ENCODE results near the gene PYGL. TPM values are rescaled to one million over a fixed set of nuclear protein-coding genes. Genes with fewer than 3 reads are reported as not detected.

PYGL gene
- total RNA-seq, 1 experiment from 2014 or later = 23.0 TPM

DNA sequence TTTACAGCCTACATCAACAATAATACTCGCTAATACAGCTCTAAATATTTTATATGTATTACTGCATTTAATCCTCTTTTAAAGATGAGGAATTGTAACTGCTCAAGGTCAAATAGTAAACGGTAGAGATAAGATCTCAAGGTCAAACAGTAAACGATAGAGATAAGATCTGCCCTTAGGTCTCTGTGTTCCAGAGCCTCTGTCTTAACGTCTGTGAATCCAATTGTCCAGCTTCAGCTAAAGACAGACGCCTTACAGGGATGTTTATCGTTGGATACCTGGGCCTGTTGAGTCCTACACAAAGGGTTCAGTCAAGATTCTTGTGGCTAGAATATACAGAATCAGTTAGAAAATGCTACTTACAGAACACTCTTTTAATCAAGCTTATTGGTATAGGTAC lies 20.0 kb downstream of the PYGL start:
- no peak overlapping the region for H3K27ac ChIP-seq (ENCODE audit: low read length)
- no TSS peak for BruUV-seq (replicated peaks)
- intact Hi-C loops (cut with micrococcal nuclease; ENCODE audit: unreplicated experiment) (no loop called here), in situ Hi-C loops (cut with HindIII; ENCODE audit: low pct_unique_long_range_greater_than_20kb, low sequenced_read_pairs) (no loop called here)
- H3K27me3 ChIP-seq (ENCODE audit: control insufficient read depth, insufficient read depth, low read length) = no peaks in the 10 kb centered on the region
- ATAC-seq (no peak), DNase-seq (ENCODE audit: low read depth, low spot score) (no peak)
- ChIA-PET POLR2A (interaction anchor here (0.6 kb wide), 1 partner anchor 1906 kb away, joined by 10 read pairs; no protein-coding TSS in a partner anchor), CTCF (no interaction called here)
- no peaks in the 10 kb centered on the region; the same call in 1 of the 2 replicates for H3K36me3 ChIP-seq (ENCODE audit: control insufficient read depth, insufficient read depth, low read length)
- no peak for TF ChIP-seq SIN3A (IDR thresholded peaks at IDR 0.05; ENCODE audit: borderline replicate concordance, insufficient read depth, low read depth, low read length)
- TF ChIP-seq TCF7L2 (IDR thresholded peaks at IDR 0.05; ENCODE audit: low read depth, low read length) = no peak
- no peak for TF ChIP-seq POLR2AphosphoS5 (IDR thresholded peaks at IDR 0.05; ENCODE audit: low read depth, low read length)
- TF ChIP-seq, protein P1, sequence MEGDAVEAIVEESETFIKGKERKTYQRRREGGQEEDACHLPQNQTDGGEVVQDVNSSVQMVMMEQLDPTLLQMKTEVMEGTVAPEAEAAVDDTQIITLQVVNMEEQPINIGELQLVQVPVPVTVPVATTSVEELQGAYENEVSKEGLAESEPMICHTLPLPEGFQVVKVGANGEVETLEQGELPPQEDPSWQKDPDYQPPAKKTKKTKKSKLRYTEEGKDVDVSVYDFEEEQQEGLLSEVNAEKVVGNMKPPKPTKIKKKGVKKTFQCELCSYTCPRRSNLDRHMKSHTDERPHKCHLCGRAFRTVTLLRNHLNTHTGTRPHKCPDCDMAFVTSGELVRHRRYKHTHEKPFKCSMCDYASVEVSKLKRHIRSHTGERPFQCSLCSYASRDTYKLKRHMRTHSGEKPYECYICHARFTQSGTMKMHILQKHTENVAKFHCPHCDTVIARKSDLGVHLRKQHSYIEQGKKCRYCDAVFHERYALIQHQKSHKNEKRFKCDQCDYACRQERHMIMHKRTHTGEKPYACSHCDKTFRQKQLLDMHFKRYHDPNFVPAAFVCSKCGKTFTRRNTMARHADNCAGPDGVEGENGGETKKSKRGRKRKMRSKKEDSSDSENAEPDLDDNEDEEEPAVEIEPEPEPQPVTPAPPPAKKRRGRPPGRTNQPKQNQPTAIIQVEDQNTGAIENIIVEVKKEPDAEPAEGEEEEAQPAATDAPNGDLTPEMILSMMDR (IDR thresholded peaks at IDR 0.05) = no peak
- TF ChIP-seq, protein P2, sequence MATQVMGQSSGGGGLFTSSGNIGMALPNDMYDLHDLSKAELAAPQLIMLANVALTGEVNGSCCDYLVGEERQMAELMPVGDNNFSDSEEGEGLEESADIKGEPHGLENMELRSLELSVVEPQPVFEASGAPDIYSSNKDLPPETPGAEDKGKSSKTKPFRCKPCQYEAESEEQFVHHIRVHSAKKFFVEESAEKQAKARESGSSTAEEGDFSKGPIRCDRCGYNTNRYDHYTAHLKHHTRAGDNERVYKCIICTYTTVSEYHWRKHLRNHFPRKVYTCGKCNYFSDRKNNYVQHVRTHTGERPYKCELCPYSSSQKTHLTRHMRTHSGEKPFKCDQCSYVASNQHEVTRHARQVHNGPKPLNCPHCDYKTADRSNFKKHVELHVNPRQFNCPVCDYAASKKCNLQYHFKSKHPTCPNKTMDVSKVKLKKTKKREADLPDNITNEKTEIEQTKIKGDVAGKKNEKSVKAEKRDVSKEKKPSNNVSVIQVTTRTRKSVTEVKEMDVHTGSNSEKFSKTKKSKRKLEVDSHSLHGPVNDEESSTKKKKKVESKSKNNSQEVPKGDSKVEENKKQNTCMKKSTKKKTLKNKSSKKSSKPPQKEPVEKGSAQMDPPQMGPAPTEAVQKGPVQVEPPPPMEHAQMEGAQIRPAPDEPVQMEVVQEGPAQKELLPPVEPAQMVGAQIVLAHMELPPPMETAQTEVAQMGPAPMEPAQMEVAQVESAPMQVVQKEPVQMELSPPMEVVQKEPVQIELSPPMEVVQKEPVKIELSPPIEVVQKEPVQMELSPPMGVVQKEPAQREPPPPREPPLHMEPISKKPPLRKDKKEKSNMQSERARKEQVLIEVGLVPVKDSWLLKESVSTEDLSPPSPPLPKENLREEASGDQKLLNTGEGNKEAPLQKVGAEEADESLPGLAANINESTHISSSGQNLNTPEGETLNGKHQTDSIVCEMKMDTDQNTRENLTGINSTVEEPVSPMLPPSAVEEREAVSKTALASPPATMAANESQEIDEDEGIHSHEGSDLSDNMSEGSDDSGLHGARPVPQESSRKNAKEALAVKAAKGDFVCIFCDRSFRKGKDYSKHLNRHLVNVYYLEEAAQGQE (IDR thresholded peaks at IDR 0.05; ENCODE audit: insufficient read depth in 1 of 2, low read depth in 2 of 2, low read length in 1 of 2) = no peak
- no peaks in the 10 kb centered on the region for H3K4me1 ChIP-seq (ENCODE audit: control insufficient read depth, insufficient read depth, low read length)
- H3K9me3 ChIP-seq (ENCODE audit: control insufficient read depth, insufficient read depth, low read depth, low read length) = no peaks in the 10 kb centered on the region
- no peak overlapping the region for H3K4me3 ChIP-seq (ENCODE audit: low read depth in 2 of 2, low read length in 2 of 2)

DNA sequence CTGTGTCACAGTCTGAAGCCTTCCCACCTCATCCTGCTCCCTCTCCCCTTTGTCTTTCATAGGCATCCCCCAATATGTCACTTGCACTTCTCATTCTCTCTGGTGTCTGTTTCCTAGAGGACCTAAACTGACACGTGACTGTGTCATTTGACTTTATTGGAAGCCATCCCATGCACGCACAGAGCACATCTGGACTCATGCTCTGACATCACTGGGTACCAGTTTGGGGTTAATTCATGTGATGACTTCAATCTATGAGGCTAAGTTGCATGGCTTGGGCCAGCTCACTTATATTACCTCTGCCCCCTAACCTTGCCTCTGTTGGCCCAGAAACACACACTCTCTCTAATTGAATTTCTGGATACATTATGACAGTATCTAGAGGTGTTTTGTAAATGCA lies 21.5 kb downstream of the PYGL start:
- ChIA-PET CTCF (no interaction called here), POLR2A (no interaction called here)
- intact Hi-C loops (cut with micrococcal nuclease; ENCODE audit: unreplicated experiment) = no loop called here
- no peak for DNase-seq (ENCODE audit: low read depth, low spot score)
- in situ Hi-C loops (cut with HindIII; ENCODE audit: low pct_unique_long_range_greater_than_20kb, low sequenced_read_pairs) = no loop called here
- TF ChIP-seq, protein P2 (IDR thresholded peaks at IDR 0.05; ENCODE audit: insufficient read depth in 1 of 2, low read depth in 2 of 2, low read length in 1 of 2) = no peak
- TF ChIP-seq SIN3A (IDR thresholded peaks at IDR 0.05; ENCODE audit: borderline replicate concordance, insufficient read depth, low read depth, low read length) (no peak), POLR2AphosphoS5 (IDR thresholded peaks at IDR 0.05; ENCODE audit: low read depth, low read length) (no peak), TCF7L2 (IDR thresholded peaks at IDR 0.05; ENCODE audit: low read depth, low read length) (no peak)
- TF ChIP-seq, protein P1 (IDR thresholded peaks at IDR 0.05) = no peak
- H3K27me3 ChIP-seq (ENCODE audit: control insufficient read depth, insufficient read depth, low read length) = no peaks in the 10 kb centered on the region
- no peaks in the 10 kb centered on the region for H3K4me1 ChIP-seq (ENCODE audit: control insufficient read depth, insufficient read depth, low read length)
- no peak overlapping the region for H3K27ac ChIP-seq (ENCODE audit: low read length)
- ATAC-seq = no peak
- BruUV-seq (replicated peaks) = no TSS peak
- H3K9me3 ChIP-seq (ENCODE audit: control insufficient read depth, insufficient read depth, low read depth, low read length) = no peaks in the 10 kb centered on the region
- no peaks in the 10 kb centered on the region for H3K36me3 ChIP-seq (ENCODE audit: control insufficient read depth, insufficient read depth, low read length)
- H3K4me3 ChIP-seq (ENCODE audit: low read depth in 2 of 2, low read length in 2 of 2) = no peak overlapping the region
